Subcutaneous adipose tissue (tissue), 4 donors: Measurements from ENCODE around the gene PLOD3. TPM values are rescaled to one million over a fixed set of nuclear protein-coding genes. Genes with fewer than 3 reads are reported as not detected.

ENCODE experiments used
- CTCF ChIP-seq: fragments of 450-650 bp; IDR thresholded peaks from one replicate; pipeline ENCODE4 v1.5.1; 2016; ENCODE audit warnings: low read depth, mild to moderate bottlenecking, control low read depth, antibody characterized with exemption, moderate library complexity
- total RNA-seq, 4 donors: library from RNA; depleted of rRNA; stranded (reverse); fragments of >200 nt; gene quantifications; one replicate each; pipeline ENCODE4 v1.1.0, GENCODE V29; 2016

Gene PLOD3
- total RNA-seq, 4 donors from 2014 or later = 35.7 to 45.0 (median 42.6) TPM

DNA sequence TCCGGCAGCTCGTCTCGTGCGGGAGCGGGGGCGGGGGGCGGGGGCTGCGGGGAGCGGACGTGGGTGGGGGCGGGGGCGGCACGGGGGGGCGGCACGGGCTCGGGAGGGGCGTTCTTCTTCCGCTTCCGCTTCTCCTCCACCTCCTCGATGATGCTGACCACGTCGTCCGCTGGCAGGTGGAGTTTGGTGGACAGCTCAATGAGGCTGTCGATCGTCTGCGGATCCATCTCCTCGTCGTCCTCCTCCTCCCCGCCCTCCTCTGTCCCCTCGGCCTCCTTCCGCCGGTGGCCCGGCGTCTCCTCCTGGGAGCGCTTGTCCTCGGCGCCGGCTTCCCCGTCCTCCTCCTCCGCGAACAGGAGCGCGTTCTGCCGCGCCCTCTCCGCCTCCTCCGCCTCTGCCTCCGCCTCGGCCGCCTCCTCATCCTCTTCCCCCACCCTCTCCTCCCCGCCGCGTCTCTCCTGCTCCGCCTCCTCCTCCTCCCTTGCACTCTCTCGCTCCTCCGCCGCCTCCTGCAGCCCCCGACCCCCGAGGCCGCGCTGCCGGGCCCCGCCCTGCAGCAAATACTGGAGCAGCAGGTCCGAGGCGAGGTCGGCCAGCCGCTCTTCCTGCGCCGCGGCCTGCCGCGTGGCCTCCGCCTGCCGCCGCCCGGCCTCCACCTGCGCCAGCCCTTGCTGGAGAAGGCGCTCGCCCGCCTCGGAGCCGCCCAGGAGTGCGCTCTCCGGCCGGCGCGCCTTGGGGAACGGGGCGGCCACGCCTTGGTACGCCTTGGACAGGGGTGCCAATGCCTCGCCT, 53.9 kb downstream of the PLOD3 start:
- TF ChIP-seq CTCF = no peak

- TF ChIP-seq CTCF = no peak
Observed at GRCh38 chr7:101162551-101163278, 54.7 kb downstream of the PLOD3 start.

DNA sequence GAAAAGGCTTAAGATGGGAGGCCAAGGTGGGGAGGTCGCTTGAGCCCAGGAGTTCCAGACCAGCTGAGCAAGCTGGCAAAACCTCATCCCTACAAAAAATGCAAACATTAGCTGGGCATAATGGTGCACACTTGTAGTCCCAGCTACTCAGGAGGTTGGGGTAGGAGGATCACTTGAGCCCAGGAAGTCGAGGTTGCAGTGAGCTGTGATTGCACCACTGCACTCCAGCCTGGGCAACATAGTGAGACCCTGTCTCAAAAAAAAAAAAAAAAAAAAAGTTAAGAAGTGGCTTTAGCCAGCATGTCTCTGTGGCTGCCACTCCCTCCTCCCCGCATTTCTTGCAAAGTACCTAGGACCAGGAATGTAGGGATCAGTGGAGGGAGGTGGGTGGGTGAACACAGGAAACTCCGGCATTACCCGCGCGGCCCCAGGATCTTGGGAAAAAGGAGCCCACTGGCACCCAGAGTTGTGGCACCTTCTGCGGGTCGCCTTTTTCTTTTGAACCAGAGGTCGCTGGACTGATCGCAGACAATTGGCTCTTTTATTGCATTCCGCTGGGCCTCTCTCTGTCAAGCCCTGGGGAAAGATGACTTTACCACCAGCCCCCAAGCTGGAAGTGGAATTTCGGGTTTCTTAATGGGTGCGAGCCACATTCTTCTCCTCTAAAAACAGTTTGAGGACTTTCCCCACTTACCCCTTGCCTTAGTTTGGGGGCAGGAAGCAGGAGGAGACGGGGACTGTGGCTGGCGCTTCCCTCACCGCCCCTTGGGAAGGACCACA, 55.5 kb downstream of the PLOD3 start:
- TF ChIP-seq CTCF = no peak

DNA sequence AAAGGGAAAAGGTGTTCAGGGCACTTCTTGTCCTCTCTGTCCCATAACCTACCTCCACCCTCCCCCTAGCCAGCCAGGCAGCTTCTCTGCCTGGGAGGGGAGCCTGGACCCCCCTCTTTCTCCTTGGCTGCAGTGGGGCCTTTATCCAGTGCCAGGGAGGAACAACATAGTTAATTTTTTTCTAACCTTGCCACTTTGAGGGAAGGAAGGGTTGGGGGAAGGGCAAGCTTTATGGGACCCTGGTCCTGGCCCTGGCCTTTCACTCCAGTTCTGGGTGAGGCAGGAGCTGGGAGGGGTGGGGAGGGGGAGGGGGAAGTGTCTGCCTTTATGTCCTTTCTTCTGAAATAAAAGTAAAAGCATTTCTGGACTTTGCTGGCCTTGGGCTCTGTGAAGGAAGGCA, 56.5 kb downstream of the PLOD3 start:
- TF ChIP-seq CTCF = no peak

DNA sequence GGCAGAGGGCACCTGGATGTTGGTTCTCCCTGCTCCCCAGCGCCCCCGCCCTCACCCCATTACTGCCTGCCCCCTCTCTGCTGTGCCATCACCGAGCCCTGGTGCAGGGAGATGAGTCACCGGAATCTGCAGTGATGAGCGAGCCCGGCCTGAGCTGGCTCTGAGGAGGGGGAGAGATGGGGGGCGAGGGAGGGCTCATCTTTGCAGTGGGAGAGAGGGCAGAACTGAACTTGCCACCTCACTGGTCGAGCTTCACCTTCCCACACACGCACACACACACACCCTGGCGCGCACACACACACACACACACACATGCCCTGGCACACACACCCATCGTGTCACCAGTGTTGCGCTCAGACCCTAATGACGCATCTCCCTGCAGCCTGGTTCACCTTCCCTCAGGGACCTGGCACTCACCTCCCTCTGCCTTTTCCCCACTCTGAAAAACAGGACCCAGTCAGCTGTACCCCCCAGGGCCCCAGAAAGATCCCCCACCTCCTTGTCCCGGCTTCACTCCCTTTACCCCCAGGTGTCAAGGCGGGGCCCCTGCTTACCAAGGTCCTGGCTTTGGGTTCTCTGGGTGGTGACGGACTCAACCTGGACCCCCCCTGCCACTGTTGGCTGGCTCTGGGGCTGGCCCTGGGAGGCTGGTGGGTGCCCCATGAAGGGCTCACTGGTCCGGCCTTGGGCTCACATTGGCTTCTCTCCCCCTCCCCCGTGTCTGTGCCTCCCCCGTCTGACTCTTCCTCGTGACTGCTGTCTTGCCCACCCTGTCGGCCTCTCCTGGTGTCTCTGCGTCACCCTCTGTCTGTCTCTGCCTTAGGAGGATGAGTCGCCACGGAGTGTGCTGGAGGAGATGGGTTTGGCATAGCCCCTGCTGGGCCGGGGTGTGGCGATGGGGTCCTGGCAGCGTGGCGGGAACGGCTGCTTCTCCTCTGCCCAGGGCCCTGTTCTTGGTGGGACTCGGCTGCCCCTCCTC, 57.4 kb downstream of the PLOD3 start:
- TF ChIP-seq CTCF = no peak

GRCh38 chr7:101156866-101157589, 60.4 kb downstream of the PLOD3 start:
- no peak for TF ChIP-seq CTCF
